ENCODE data around the gene TMEM176B.
A peak's percentile ranks its signal among the peaks of the same experiment; 100 is the strongest.

TMEM176B gene

GRCh38 chr7:150791746-150792452 is 8.3 kb downstream of the TMEM176B start:
- in situ Hi-C loops (cut with HindIII; ENCODE audit: low pct_unique_long_range_greater_than_20kb, low sequenced_read_pairs), result no loop called here

GRCh38 chr7:150791304-150791703 is 8.9 kb downstream of the TMEM176B start:
- DNase-seq (ENCODE audit: low read depth in 1 of 2, low spot score in 1 of 2), result no peak
- in situ Hi-C loops (cut with HindIII; ENCODE audit: low pct_unique_long_range_greater_than_20kb, low sequenced_read_pairs), result no loop called here
- TF ChIP-seq JUND (IDR thresholded peaks at IDR 0.05; ENCODE audit: low read depth), result no peak

More at GRCh38 chr7:150791746-150792452, 8.3 kb downstream of the TMEM176B start:
- no peak for TF ChIP-seq JUND (IDR thresholded peaks at IDR 0.05; ENCODE audit: low read depth)
- DNase-seq (ENCODE audit: low read depth in 1 of 2, low spot score in 1 of 2), result no peak

GRCh38 chr7:150790416-150791075 is 9.6 kb downstream of the TMEM176B start:
- no peak for TF ChIP-seq JUND (IDR thresholded peaks at IDR 0.05; ENCODE audit: low read depth)
- in situ Hi-C loops (cut with HindIII; ENCODE audit: low pct_unique_long_range_greater_than_20kb, low sequenced_read_pairs), result no loop called here

GRCh38 chr7:150788474-150789269 is 11.5 kb downstream of the TMEM176B start:
- in situ Hi-C loops (cut with HindIII; ENCODE audit: low pct_unique_long_range_greater_than_20kb, low sequenced_read_pairs), result no loop called here
- DNase-seq (ENCODE audit: low read depth in 1 of 2, low spot score in 1 of 2), result no peak
- no peak for TF ChIP-seq JUND (IDR thresholded peaks at IDR 0.05; ENCODE audit: low read depth)

More at GRCh38 chr7:150790416-150791075, 9.6 kb downstream of the TMEM176B start:
- DNase-seq (ENCODE audit: low read depth in 1 of 2, low spot score in 1 of 2), result no peak

- no peak for DNase-seq (ENCODE audit: low read depth in 1 of 2, low spot score in 1 of 2)
- in situ Hi-C loops (cut with HindIII; ENCODE audit: low pct_unique_long_range_greater_than_20kb, low sequenced_read_pairs), result no loop called here
- no peak for TF ChIP-seq JUND (IDR thresholded peaks at IDR 0.05; ENCODE audit: low read depth)
Observed at GRCh38 chr7:150787321-150788281, 12.6 kb downstream of the TMEM176B start.

GRCh38 chr7:150784954-150785353 is 15.2 kb downstream of the TMEM176B start:
- TF ChIP-seq JUND (IDR thresholded peaks at IDR 0.05; ENCODE audit: low read depth), result no peak
- in situ Hi-C loops (cut with HindIII; ENCODE audit: low pct_unique_long_range_greater_than_20kb, low sequenced_read_pairs), result no loop called here
- no peak for DNase-seq (ENCODE audit: low read depth in 1 of 2, low spot score in 1 of 2)

GRCh38 chr7:150784120-150784736 is 15.9 kb downstream of the TMEM176B start:
- TF ChIP-seq JUND (IDR thresholded peaks at IDR 0.05; ENCODE audit: low read depth), result no peak
- no peak for DNase-seq (ENCODE audit: low read depth in 1 of 2, low spot score in 1 of 2)
- in situ Hi-C loops (cut with HindIII; ENCODE audit: low pct_unique_long_range_greater_than_20kb, low sequenced_read_pairs), result no loop called here

GRCh38 chr7:150781961-150782360 is 18.2 kb downstream of the TMEM176B start:
- TF ChIP-seq JUND (IDR thresholded peaks at IDR 0.05; ENCODE audit: low read depth), result no peak
- no peak for DNase-seq (ENCODE audit: low read depth in 1 of 2, low spot score in 1 of 2)
- in situ Hi-C loops (cut with HindIII; ENCODE audit: low pct_unique_long_range_greater_than_20kb, low sequenced_read_pairs), result no loop called here

GRCh38 chr7:150781103-150781502 is 19.1 kb downstream of the TMEM176B start:
- in situ Hi-C loops (cut with HindIII; ENCODE audit: low pct_unique_long_range_greater_than_20kb, low sequenced_read_pairs), result no loop called here
- TF ChIP-seq JUND (IDR thresholded peaks at IDR 0.05; ENCODE audit: low read depth), result no peak
- no peak for DNase-seq (ENCODE audit: low read depth in 1 of 2, low spot score in 1 of 2)

GRCh38 chr7:150780292-150780691 is 19.9 kb downstream of the TMEM176B start:
- DNase-seq (ENCODE audit: low read depth in 1 of 2, low spot score in 1 of 2), result no peak
- in situ Hi-C loops (cut with HindIII; ENCODE audit: low pct_unique_long_range_greater_than_20kb, low sequenced_read_pairs), result no loop called here
- no peak for TF ChIP-seq JUND (IDR thresholded peaks at IDR 0.05; ENCODE audit: low read depth)

- in situ Hi-C loops (cut with HindIII; ENCODE audit: low pct_unique_long_range_greater_than_20kb, low sequenced_read_pairs), result no loop called here
- TF ChIP-seq JUND (IDR thresholded peaks at IDR 0.05; ENCODE audit: low read depth), result no peak
- peak in 1 of 2 experiments; percentile 69 for DNase-seq (ENCODE audit: low read depth in 1 of 2, low spot score in 1 of 2)
Observed at GRCh38 chr7:150778738-150779301, 21.3 kb downstream of the TMEM176B start.

All from T47D (cell line).